Natural killer cell treated with Interleukin-12 subunit alpha and Interleukin-12 subunit beta and Interleukin-15 and Interleukin-18, amount 100 ng/mL, for 72 hours (primary cell): Measurements from ENCODE around the gene RPTOR. TPM values are rescaled to one million over a fixed set of nuclear protein-coding genes. Genes with fewer than 3 reads are reported as not detected.
A peak's percentile ranks its signal among the peaks of the same experiment; 100 is the strongest.

ENCODE experiments used
- ATAC-seq, 2 donors: fragments of 150-1000 bp; cut with Tn5 transposase in 1 of 2; sonication (Bioruptor Pico), chemical (Tn5 transposase) in 1 of 2; 2 replicates each; pipeline ENCODE4 v1.10.0; 2021
- DNase-seq: peaks from one replicate; pipeline ENCODE4 v3.0.0; 2022; ENCODE audit warnings: low spot score
- H3K27ac Mint-ChIP-seq, 2 donors: 1 replicate in 1 of 2; 2 replicates in 1 of 2; pipeline ENCODE4 v1.8.0; 2022; ENCODE audit warnings: mixed read lengths in 2 of 2, mild to moderate bottlenecking in 1 of 2, moderate library complexity in 1 of 2
- H3K27me3 Mint-ChIP-seq, 2 donors: 1 replicate in 1 of 2; 2 replicates in 1 of 2; pipeline ENCODE4 v1.8.0; 2022; ENCODE audit warnings: mixed read lengths in 2 of 2
- H3K36me3 Mint-ChIP-seq: one replicate; pipeline ENCODE4 v1.8.0; 2022; ENCODE audit warnings: mixed read lengths
- H3K4me1 Mint-ChIP-seq, 2 donors: 1 replicate in 1 of 2; 2 replicates in 1 of 2; pipeline ENCODE4 v1.8.0; 2022; ENCODE audit warnings: low read depth in 2 of 2, mixed read lengths in 2 of 2, mild to moderate bottlenecking in 1 of 2
- H3K4me3 Mint-ChIP-seq: one replicate; pipeline ENCODE4 v1.8.0; 2022; ENCODE audit warnings: mixed read lengths
- H3K9me3 Mint-ChIP-seq: 2 replicates; pipeline ENCODE4 v1.8.0; 2022; ENCODE audit warnings: mixed read lengths
- total RNA-seq, 2 donors: library from RNA; stranded (reverse); gene quantifications; one replicate each; pipeline ENCODE4 v1.2.3, GENCODE V29; 2022

The RPTOR gene
- total RNA-seq, 2 donors from 2014 or later = 44.1 to 92.4 TPM

- DNase-seq = no peak
- Mint-ChIP-seq H3K27me3 (no peaks in the 10 kb centered on the region), H3K4me3 (no peak overlapping the region), H3K27ac (peak overlapping the region in 1 of 2 donors; percentile 6), H3K4me1 (peaks cover 15 to 17% of the 10 kb centered on the region in 2 donors), H3K36me3 (peaks cover 2% of the 10 kb centered on the region), H3K9me3 (no peaks in the 10 kb centered on the region)
- ATAC-seq = no peak
Observed at GRCh38 chr17:80771612-80772005, 227.0 kb downstream of the RPTOR start.

DNA sequence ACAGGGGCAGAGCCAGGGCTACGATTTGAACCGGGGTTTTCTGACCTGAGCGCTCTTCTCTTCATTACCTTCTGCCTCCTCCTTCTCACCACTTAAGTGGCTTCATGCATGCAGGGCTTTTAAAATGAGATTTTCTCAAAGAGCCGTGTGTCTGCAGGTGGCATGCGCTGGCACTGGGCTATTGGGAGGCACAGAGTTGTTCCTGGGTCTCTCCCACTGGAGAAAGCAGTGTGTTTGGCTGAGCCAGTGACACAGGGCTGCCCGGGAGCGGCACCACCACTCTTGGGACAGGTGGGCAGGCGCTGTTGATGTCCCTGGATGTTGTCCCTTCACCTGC lies 228.2 kb downstream of the RPTOR start:
- DNase-seq (no peak), ATAC-seq (no peak)
- Mint-ChIP-seq H3K27me3 (no peaks in the 10 kb centered on the region), H3K9me3 (no peaks in the 10 kb centered on the region), H3K36me3 (peaks cover 10% of the 10 kb centered on the region), H3K27ac (peak overlapping the region in 1 of 2 donors; percentile 51), H3K4me3 (no peak overlapping the region), H3K4me1 (peaks cover 15 to 18% of the 10 kb centered on the region in 2 donors)

DNA sequence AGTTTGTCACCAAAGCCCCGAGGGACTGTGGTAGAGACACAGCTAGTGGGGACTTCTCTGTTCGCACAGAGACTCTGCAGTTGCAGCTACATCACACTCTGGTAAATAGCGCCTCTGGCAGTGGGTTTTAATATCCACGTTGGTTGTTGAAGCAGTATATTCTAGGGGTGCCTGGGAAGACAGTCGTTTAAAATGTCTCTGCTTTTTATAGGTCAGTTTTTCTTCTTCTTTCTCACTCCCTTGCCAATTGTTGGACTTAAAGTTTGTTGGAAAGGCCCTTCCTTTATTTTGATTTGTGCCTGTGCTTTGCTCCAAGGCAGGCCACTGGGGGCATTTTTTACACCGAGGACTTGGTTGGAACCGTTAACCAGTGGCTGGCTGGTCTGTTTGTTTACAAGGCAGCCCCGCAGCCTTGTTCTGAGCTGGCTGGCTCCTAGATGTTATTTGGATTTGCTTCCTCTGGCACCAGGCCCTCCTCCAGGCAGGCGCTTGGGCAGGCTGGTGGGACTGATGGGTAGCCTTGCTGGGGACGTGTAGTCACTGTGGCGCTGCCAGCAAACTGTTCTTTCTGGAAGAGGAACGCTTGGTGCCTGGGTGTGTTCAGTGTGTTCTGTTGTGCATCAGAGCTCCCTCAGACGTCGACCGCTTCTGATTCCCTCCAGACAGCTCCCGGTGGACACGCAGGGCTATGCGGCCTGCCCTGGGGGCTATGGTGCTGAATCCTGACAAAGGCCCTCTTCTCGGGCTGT lies 228.8 kb downstream of the RPTOR start:
- peak overlapping the region in 1 of 2 donors; percentile 51 for H3K27ac Mint-ChIP-seq
- ATAC-seq (no peak), DNase-seq (no peak)
- H3K4me3 Mint-ChIP-seq = no peak overlapping the region
- H3K27me3 Mint-ChIP-seq = no peaks in the 10 kb centered on the region
- H3K9me3 Mint-ChIP-seq = no peaks in the 10 kb centered on the region
- peaks cover 10% of the 10 kb centered on the region for H3K36me3 Mint-ChIP-seq
- H3K4me1 Mint-ChIP-seq = peaks cover 15 to 18% of the 10 kb centered on the region in 2 donors

DNA sequence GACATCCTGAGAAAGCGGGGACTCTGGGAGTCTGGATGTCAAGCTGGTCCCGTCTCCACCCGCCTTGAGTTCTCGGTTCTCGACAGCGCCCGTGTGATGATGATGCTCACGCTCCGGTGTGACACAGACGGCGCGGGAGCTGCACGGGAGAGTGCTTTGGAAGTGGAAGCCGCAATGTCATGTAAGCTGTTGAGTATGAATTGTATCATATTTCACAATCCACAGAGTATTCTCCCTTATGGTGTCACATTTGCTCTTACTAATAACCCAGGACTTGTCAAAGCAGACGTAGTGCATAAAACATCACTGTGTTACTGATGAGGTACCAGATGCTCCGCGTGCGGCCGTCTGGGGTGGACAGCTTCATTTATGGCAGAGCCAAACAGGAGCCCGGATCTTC lies 229.5 kb downstream of the RPTOR start:
- Mint-ChIP-seq H3K9me3 (no peaks in the 10 kb centered on the region), H3K27me3 (no peaks in the 10 kb centered on the region), H3K4me3 (peak overlapping the region; percentile 43), H3K27ac (peak overlapping the region; percentile 22 to 66), H3K4me1 (peaks cover 15 to 18% of the 10 kb centered on the region in 2 donors), H3K36me3 (peaks cover 10% of the 10 kb centered on the region)
- no peak for DNase-seq
- ATAC-seq = peak; percentile 10 to 50

GRCh38 chr17:80774643-80775281 lies 230.1 kb downstream of the RPTOR start:
- no peaks in the 10 kb centered on the region for H3K9me3 Mint-ChIP-seq
- peak overlapping the region; percentile 43 for H3K4me3 Mint-ChIP-seq
- ATAC-seq (peak; percentile 52 to 69), DNase-seq (no peak)
- peak overlapping the region; percentile 22 to 66 for H3K27ac Mint-ChIP-seq
- H3K36me3 Mint-ChIP-seq = peaks cover 10% of the 10 kb centered on the region
- no peaks in the 10 kb centered on the region for H3K27me3 Mint-ChIP-seq
- H3K4me1 Mint-ChIP-seq = peaks cover 15 to 18% of the 10 kb centered on the region in 2 donors

DNA sequence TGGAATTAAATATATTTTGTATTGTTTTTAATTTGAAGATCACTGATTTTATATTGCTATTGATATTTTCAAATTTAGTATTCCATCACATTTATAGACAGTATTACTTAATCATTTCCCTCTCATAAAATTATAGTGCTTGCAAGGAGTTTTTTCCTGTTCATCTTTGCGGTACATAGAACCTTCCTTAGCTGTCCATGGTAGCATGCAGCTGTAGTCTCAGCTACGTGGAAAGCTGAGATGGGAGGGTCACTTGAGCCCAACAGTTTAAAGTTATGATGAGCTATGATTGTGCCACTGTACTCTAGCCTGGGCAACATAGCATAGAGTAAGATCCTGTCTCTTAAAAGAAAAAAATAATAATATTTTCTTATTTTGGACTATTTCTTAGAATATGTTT lies 231.2 kb downstream of the RPTOR start:
- Mint-ChIP-seq H3K4me1 (peaks cover 24 to 28% of the 10 kb centered on the region in 2 donors), H3K27ac (no peak overlapping the region), H3K9me3 (no peaks in the 10 kb centered on the region), H3K4me3 (no peak overlapping the region), H3K36me3 (peaks cover 10% of the 10 kb centered on the region), H3K27me3 (no peaks in the 10 kb centered on the region)
- no peak for DNase-seq
- ATAC-seq = no peak

DNA sequence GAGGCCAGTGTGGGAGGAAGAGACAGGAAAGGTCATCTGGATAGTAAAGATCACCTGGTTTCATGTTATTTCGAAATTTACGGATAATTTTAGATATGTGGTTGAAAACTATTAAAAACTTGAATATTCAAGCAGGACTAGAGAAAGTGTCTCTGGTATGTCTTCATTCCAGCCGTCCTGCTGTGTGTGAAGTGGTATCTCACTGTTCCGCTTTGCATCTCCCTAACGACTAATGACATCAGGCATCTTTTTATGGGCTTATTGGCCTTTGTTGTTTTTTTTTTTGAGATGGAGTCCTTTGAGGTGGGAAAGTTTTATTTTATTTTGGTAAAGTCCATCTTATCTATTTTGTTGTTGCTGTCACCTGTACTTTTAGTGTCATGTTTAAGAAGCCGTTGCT lies 232.6 kb downstream of the RPTOR start:
- ATAC-seq = no peak
- no peak overlapping the region for H3K4me3 Mint-ChIP-seq
- H3K27me3 Mint-ChIP-seq = no peaks in the 10 kb centered on the region
- no peaks in the 10 kb centered on the region for H3K9me3 Mint-ChIP-seq
- H3K27ac Mint-ChIP-seq = no peak overlapping the region
- H3K36me3 Mint-ChIP-seq = peaks cover 10% of the 10 kb centered on the region
- no peak for DNase-seq
- H3K4me1 Mint-ChIP-seq = peaks cover 28 to 39% of the 10 kb centered on the region in 2 donors

GRCh38 chr17:80778716-80779115 lies 234.1 kb downstream of the RPTOR start:
- DNase-seq (no peak), ATAC-seq (no peak)
- H3K27me3 Mint-ChIP-seq = no peaks in the 10 kb centered on the region
- peaks cover 10% of the 10 kb centered on the region for H3K36me3 Mint-ChIP-seq
- H3K27ac Mint-ChIP-seq = no peak overlapping the region
- peaks cover 40 to 47% of the 10 kb centered on the region in 2 donors for H3K4me1 Mint-ChIP-seq
- no peaks in the 10 kb centered on the region for H3K9me3 Mint-ChIP-seq
- no peak overlapping the region for H3K4me3 Mint-ChIP-seq

DNA sequence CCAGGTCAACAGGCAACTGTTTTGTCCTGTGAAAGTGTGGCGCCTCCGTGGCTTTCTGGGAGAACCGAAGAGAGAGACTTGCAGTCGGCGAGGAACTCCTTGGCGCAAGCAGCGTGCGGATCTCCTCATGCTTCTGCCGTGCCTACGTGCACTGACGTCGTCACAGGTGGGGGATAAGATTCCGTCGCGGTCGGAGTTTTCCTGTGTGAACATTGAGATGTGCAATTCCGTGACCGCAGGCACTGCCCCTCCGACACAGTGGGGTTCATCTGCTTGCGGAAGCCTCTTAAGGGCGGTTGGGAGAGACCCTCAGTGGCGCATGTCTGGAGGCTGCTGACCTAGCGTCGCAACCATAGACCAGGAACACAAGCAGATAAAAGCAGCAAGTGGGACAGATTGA lies 234.7 kb downstream of the RPTOR start:
- peaks cover 40 to 42% of the 10 kb centered on the region in 2 donors for H3K4me1 Mint-ChIP-seq
- ATAC-seq = no peak
- no peaks in the 10 kb centered on the region for H3K27me3 Mint-ChIP-seq
- H3K4me3 Mint-ChIP-seq = no peak overlapping the region
- H3K36me3 Mint-ChIP-seq = peaks cover 10% of the 10 kb centered on the region
- H3K9me3 Mint-ChIP-seq = no peaks in the 10 kb centered on the region
- no peak for DNase-seq
- no peak overlapping the region for H3K27ac Mint-ChIP-seq

DNA sequence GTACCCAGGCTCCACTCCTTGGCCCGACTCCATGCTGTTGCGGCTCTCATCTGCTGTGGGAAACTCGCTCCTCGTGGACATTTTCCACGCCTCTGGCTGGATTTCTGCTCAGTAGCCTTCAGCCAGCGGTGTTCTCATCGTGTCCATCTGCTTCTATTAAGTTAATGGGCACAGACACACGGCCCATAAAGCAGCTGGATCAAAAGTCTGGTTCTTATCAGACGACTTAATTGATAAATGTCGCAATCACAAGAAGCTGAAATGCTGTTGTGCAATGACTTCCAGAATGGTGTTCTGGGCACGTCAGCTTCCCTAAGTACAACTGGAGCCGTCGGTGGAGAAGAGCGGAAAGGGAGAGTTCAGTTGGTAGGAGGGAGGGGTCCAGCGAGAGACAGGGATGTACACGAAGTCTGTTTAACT lies 235.3 kb downstream of the RPTOR start:
- Mint-ChIP-seq H3K27me3 (no peaks in the 10 kb centered on the region), H3K4me3 (peak overlapping the region; percentile 78), H3K36me3 (peaks cover 10% of the 10 kb centered on the region), H3K27ac (peak overlapping the region; percentile 82 to 86), H3K9me3 (no peaks in the 10 kb centered on the region), H3K4me1 (peaks cover 37 to 39% of the 10 kb centered on the region in 2 donors)
- DNase-seq (no peak), ATAC-seq (no peak)

DNA sequence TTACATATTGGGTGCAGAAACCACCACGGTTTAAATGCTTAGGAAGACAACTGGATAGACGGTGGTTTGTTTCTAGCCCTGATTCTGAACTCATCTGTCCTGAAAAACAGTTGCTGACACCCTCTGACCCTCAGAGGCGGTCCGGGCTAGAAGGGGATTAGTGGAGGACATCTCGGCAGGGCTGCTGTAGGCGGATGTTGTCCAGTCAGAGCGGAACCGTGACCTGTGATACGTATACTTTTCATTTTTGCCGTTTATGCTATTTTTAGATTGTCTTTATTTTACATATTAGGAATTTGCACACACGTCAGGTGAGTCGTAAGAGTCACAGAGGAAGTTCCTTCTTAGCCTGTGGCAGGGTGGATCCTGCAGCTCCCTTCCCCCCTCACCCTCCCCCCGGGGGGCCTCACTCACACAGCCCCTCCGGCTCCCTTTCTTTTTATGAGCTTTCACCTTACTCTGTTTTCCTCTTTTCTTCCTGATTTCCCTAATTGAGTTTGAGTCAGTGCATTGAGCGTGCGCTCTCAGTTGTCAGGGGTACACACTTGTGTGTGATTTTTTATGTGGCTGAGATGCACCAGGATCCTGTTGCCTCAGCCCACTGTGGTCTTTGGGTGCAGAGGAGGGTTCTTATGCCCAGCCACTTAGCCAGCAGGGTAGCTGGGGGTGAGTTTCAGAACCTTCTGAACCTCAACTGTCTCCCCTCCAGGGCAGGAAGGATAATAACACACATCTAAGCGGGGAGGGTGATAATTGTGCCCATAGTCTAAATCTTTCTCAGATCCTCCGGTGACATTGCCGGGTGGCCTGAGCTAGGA lies 236.0 kb downstream of the RPTOR start:
- Mint-ChIP-seq H3K27me3 (no peaks in the 10 kb centered on the region), H3K36me3 (peaks cover 10% of the 10 kb centered on the region), H3K9me3 (no peaks in the 10 kb centered on the region), H3K4me3 (peak overlapping the region; percentile 78), H3K27ac (peak overlapping the region; percentile 82 to 86), H3K4me1 (peaks cover 31 to 33% of the 10 kb centered on the region in 2 donors)
- DNase-seq (no peak), ATAC-seq (peak; percentile 56 to 88)

- no peaks in the 10 kb centered on the region for H3K27me3 Mint-ChIP-seq
- no peaks in the 10 kb centered on the region for H3K9me3 Mint-ChIP-seq
- H3K4me1 Mint-ChIP-seq = peaks cover 31 to 33% of the 10 kb centered on the region in 2 donors
- peaks cover 10% of the 10 kb centered on the region for H3K36me3 Mint-ChIP-seq
- peak; percentile 36 to 69 for ATAC-seq
- H3K4me3 Mint-ChIP-seq = peak overlapping the region; percentile 78
- peak overlapping the region; percentile 82 to 86 for H3K27ac Mint-ChIP-seq
- DNase-seq = no peak
Observed at GRCh38 chr17:80781211-80781610, 236.6 kb downstream of the RPTOR start.

DNA sequence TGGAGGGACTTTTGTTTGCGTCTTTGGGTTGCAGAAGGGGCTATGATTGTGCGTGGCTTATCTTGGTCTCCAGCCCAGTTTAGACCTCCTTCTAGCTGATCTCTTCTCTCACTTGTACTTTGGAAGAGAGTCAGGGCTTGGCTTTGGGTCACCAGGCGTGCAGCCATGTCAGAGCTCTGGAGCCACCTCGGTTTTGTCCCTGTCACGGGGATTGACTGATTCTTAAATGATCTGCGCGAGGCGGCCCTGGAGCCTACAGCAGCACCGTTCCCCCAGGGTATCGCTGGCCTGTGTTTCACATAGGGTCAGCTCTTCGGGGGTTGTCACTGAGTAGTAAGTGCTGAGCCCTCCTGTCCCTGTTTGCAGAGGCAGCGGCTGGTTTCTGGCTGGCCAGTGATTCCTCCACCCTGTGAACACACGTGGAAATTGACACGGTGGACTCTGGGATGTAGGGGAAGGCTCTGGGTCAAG lies 237.2 kb downstream of the RPTOR start:
- DNase-seq = no peak
- ATAC-seq = no peak
- H3K4me3 Mint-ChIP-seq = peak overlapping the region; percentile 59

More for the DNA sequence above, 237.2 kb downstream of the RPTOR start:
- peak overlapping the region in 1 of 2 donors; percentile 86 for H3K27ac Mint-ChIP-seq
- H3K9me3 Mint-ChIP-seq = no peaks in the 10 kb centered on the region
- H3K36me3 Mint-ChIP-seq = peaks cover 6% of the 10 kb centered on the region
- H3K4me1 Mint-ChIP-seq = peaks cover 29 to 33% of the 10 kb centered on the region in 2 donors
- H3K27me3 Mint-ChIP-seq = no peaks in the 10 kb centered on the region
